Stimulated activated CD4-positive, alpha-beta T cell treated with anti-CD3 and anti-CD28 coated beads, TNF-alpha, amount 100 ng/mL, for 48 hours (primary cell): ENCODE measurements around the gene HSPE1.
A peak's percentile ranks its signal among the peaks of the same experiment; 100 is the strongest.
"Not testable (repeated sequence)": the region's sequence is repeated elsewhere in the genome, so short reads cannot be mapped to it uniquely, and the experiment has no call there.

ENCODE experiments used
- DNase-seq, 3 donors: peaks; one replicate each; pipeline ENCODE4 v3.0.0-alpha.2; 2020; ENCODE audit warnings: low read depth in 3 of 3

Gene HSPE1

GRCh38 chr2:197499594-197500502 lies at the start of gene HSPE1, which contains the start of gene HSPD1:
Gene HSPE1, plus strand, starts transcription at chr2:197500379. Its CDS starts 58 bp downstream, at chr2:197500437.
Gene HSPD1, minus strand, starts transcription at chr2:197499840. Its CDS starts 992 bp downstream, at chr2:197498848.
- DNase-seq = peak; percentile 95 to 97 (median 97)

GRCh38 chr2:197450465-197450864 lies 49.7 kb upstream of the HSPE1 start:
- DNase-seq = no peak

GRCh38 chr2:197450935-197451358 lies 49.2 kb upstream of the HSPE1 start:
- not testable (repeated sequence) for DNase-seq

GRCh38 chr2:197452754-197453122 lies 47.4 kb upstream of the HSPE1 start:
- DNase-seq = no peak

- DNase-seq = peak; percentile 94 to 99 (median 94)
Observed at GRCh38 chr2:197453123-197453913, 46.9 kb upstream of the HSPE1 start, which contains the start of gene COQ10B. Gene COQ10B, plus strand, starts transcription at chr2:197453552. Its CDS starts 9 bp downstream, at chr2:197453561.

- DNase-seq = no peak
Observed at GRCh38 chr2:197453914-197454398, 46.2 kb upstream of the HSPE1 start.

- DNase-seq = no peak
Observed at GRCh38 chr2:197454923-197455322, 45.3 kb upstream of the HSPE1 start.

- DNase-seq = no peak
Observed at GRCh38 chr2:197455428-197455827, 44.8 kb upstream of the HSPE1 start.

- DNase-seq = no peak
Observed at GRCh38 chr2:197460649-197461048, 39.5 kb upstream of the HSPE1 start.

- no peak for DNase-seq
Observed at GRCh38 chr2:197461057-197461456, 39.1 kb upstream of the HSPE1 start.

- no peak for DNase-seq
Observed at GRCh38 chr2:197464175-197464574, 36.0 kb upstream of the HSPE1 start.

- no peak for DNase-seq
Observed at GRCh38 chr2:197472166-197472565, 28.0 kb upstream of the HSPE1 start.

- DNase-seq = no peak
Observed at GRCh38 chr2:197477797-197478196, 22.4 kb upstream of the HSPE1 start.

GRCh38 chr2:197480165-197481036 lies 19.8 kb upstream of the HSPE1 start:
- DNase-seq = no peak

- DNase-seq = not testable (repeated sequence)
Observed at GRCh38 chr2:197484248-197484647, 15.9 kb upstream of the HSPE1 start.

GRCh38 chr2:197486175-197486574 lies 14.0 kb upstream of the HSPE1 start:
- no peak for DNase-seq

- no peak for DNase-seq
Observed at GRCh38 chr2:197487385-197487784, 12.8 kb upstream of the HSPE1 start.

GRCh38 chr2:197495433-197496134 lies 4.6 kb upstream of the HSPE1 start:
- DNase-seq = no peak

- DNase-seq = no peak
Observed at GRCh38 chr2:197496695-197497094, 3.5 kb upstream of the HSPE1 start.

- DNase-seq = no peak
Observed at GRCh38 chr2:197497326-197497725, 2.9 kb upstream of the HSPE1 start.
